HCT116 (cell line): Measurements from ENCODE around the gene DNM1L. TPM values are rescaled to one million over a fixed set of nuclear protein-coding genes. Genes with fewer than 3 reads are reported as not detected.

Experiments used
- ATAC-seq: fragments of 200-7000 bp; cut with Tn5 transposase; 2 replicates; pipeline ENCODE4 v1.9.1; 2020; ENCODE audit warnings: mild to moderate bottlenecking, moderate library complexity
- Bru-seq: library from RNA; stranded (reverse); fragments of 400-500 nt; gene quantifications from one replicate; lab custom pipeline; 2021; lab: Mats Ljungman, UMichigan
- BruChase-seq, 2 experiments: library from RNA; stranded (reverse); fragments of 400-500 nt; gene quantifications; one replicate each; lab custom pipeline; 2021; lab: Mats Ljungman, UMichigan
- BruUV-seq: library from RNA; stranded (reverse); fragments of 400-500 nt; replicated peaks from 2 replicates; lab custom pipeline; 2021; lab: Mats Ljungman, UMichigan
- CTCF ChIA-PET: fragments of 300-600 bp; sonication (Branson Sonifier 250); formaldehyde crosslinking; loops from one replicate; lab custom pipeline; 2021; ENCODE audit warnings: antibody characterized with exemption; lab: Charles Lee
- POLR2A ChIA-PET: fragments of 300-600, 350-600 bp; sonication (Branson Sonifier 250); formaldehyde crosslinking; loops from one replicate; lab custom pipeline; 2021; ENCODE audit warnings: antibody characterized with exemption; lab: Charles Lee
- RAD21 ChIA-PET, 2 experiments: fragments of 300-600 bp; sonication (Branson Sonifier 250); formaldehyde crosslinking; loops; one replicate each; lab custom pipeline; 2023; ENCODE audit warnings: low total read pairs in 2 of 2; ENCODE audit not compliant: uncharacterized antibody in 2 of 2, unreplicated experiment in 2 of 2, low non-redundant PET in 1 of 2; lab: Charles Lee
- DNase-seq: peaks from one replicate; pipeline ENCODE4 v3.0.0-alpha.2; 2010; ENCODE audit warnings: low read depth, low spot score
- H2AFZ ChIP-seq: fragments of 200-600 bp; shearing (Covaris generic), sonication (generic); 2 replicates; pipeline ENCODE4 v1.6.1; 2017; ENCODE audit warnings: low read depth, mixed run types, mixed read lengths, antibody characterized with exemption, low read length; ENCODE audit not compliant: poor library complexity, severe bottlenecking
- H3K27ac ChIP-seq: 2 replicates; pipeline ENCODE4 v1.5.1; 2012; ENCODE audit warnings: low read depth, low read length
- H3K27me3 ChIP-seq: fragments of 200-600 bp; sonication (generic); 2 replicates; pipeline ENCODE4 v1.6.1; 2016; ENCODE audit warnings: mixed run types, low read length, mixed read lengths; ENCODE audit not compliant: insufficient read depth
- H3K36me3 ChIP-seq, 2 experiments: fragments of 200-500 bp in 1 of 2; fragments of 200-600 bp in 1 of 2; sonication (Bioruptor generic) in 1 of 2; sonication (generic) in 1 of 2; 2 replicates each; pipeline versions ENCODE4 v1.5.1 to v1.6.1; 2014 to 2016; ENCODE audit warnings: low read length in 2 of 2, inconsistent platforms in 1 of 2, mixed read lengths in 1 of 2, mixed run types in 1 of 2; ENCODE audit not compliant: insufficient read depth in 2 of 2, control insufficient read depth in 1 of 2
- H3K4me1 ChIP-seq, 2 experiments: fragments of 200-600 bp in 1 of 2; sonication (generic) in 1 of 2; 2 replicates each; pipeline versions ENCODE4 v1.5.1 to v1.6.1; 2012 to 2017; ENCODE audit warnings: low read length in 2 of 2, inconsistent platforms in 1 of 2, mild to moderate bottlenecking in 1 of 2, mixed read lengths in 1 of 2, mixed run types in 1 of 2, moderate library complexity in 1 of 2; ENCODE audit not compliant: insufficient read depth in 2 of 2, control insufficient read depth in 1 of 2
- H3K4me2 ChIP-seq: fragments of 200-600 bp; sonication (generic); 2 replicates; pipeline ENCODE4 v1.6.1; 2017; ENCODE audit warnings: mixed run types, low read length, mixed read lengths
- H3K4me3 ChIP-seq, 2 experiments: fragments of 200-600 bp in 1 of 2; sonication (generic) in 1 of 2; replicated peaks in 1 of 2; 2 replicates each; pipeline ENCODE4 v1.5.1; 2011 to 2016; ENCODE audit warnings: low read length in 2 of 2, control low read depth in 1 of 2, low read depth in 1 of 2, mild to moderate bottlenecking in 1 of 2, mixed read lengths in 1 of 2, mixed run types in 1 of 2
- H3K79me2 ChIP-seq: fragments of 200-600 bp; sonication (generic); 2 replicates; pipeline ENCODE4 v1.6.1; 2017; ENCODE audit warnings: mild to moderate bottlenecking, mixed run types, low read length, moderate library complexity, mixed read lengths; ENCODE audit not compliant: insufficient read depth
- H3K9ac ChIP-seq: fragments of 200-600 bp; sonication (generic); 2 replicates; pipeline ENCODE4 v1.6.1; 2016; ENCODE audit warnings: low read length, mixed read lengths
- H3K9me2 ChIP-seq: fragments of 200-600 bp; sonication (generic), shearing (Covaris generic); 2 replicates; pipeline ENCODE4 v1.6.1; 2017; ENCODE audit warnings: mixed run types, mild to moderate bottlenecking, moderate library complexity; ENCODE audit not compliant: insufficient read depth
- H3K9me3 ChIP-seq, 2 experiments: fragments of 200-500 bp in 1 of 2; fragments of 200-600 bp in 1 of 2; sonication (Bioruptor generic) in 1 of 2; sonication (generic) in 1 of 2; 2 replicates each; pipeline ENCODE4 v1.6.1; 2014 to 2017; ENCODE audit warnings: low read length in 2 of 2, mixed read lengths in 2 of 2, inconsistent platforms in 1 of 2, low read depth in 1 of 2, mild to moderate bottlenecking in 1 of 2, mixed run types in 1 of 2, moderate library complexity in 1 of 2; ENCODE audit not compliant: control insufficient read depth in 1 of 2, insufficient read depth in 1 of 2
- H4K20me1 ChIP-seq: fragments of 200-600 bp; sonication (generic), shearing (Covaris generic); 2 replicates; pipeline ENCODE4 v1.6.1; 2017; ENCODE audit warnings: mixed run types, mild to moderate bottlenecking, moderate library complexity; ENCODE audit not compliant: insufficient read depth
- CBX3 ChIP-seq: IDR thresholded peaks from 2 replicates; pipeline ENCODE4 v1.6.1; 2012; ENCODE audit warnings: low read depth
- CTCF ChIP-seq, 3 experiments: fragments of 200-600 bp in 1 of 3; sonication (generic) in 1 of 3; IDR thresholded peaks in 2 of 3; conservative IDR thresholded peaks in 1 of 3; 2 replicates each; pipeline ENCODE4 v1.5.1; 2012 to 2017; ENCODE audit warnings: low read depth in 2 of 3, low read length in 2 of 3, antibody characterized with exemption in 1 of 3, borderline replicate concordance in 1 of 3, control low read depth in 1 of 3, mild to moderate bottlenecking in 1 of 3, mixed read lengths in 1 of 3, mixed run types in 1 of 3, moderate library complexity in 1 of 3; ENCODE audit not compliant: insufficient read depth in 1 of 3
- EGR1 ChIP-seq: IDR thresholded peaks from 2 replicates; pipeline ENCODE4 v1.6.1; 2012; ENCODE audit warnings: low read depth
- ELF1 ChIP-seq: IDR thresholded peaks from 2 replicates; pipeline ENCODE4 v1.6.1; 2012; ENCODE audit warnings: low read depth, borderline replicate concordance
- EZH2 ChIP-seq: fragments of 200-600 bp; sonication (generic); IDR thresholded peaks from 2 replicates; pipeline ENCODE4 v1.6.1; 2017; ENCODE audit warnings: antibody characterized with exemption, mixed run types
- EZH2phosphoT487 ChIP-seq: fragments of 200-600 bp; IDR thresholded peaks from 2 replicates; pipeline ENCODE4 v1.6.1; 2018; ENCODE audit warnings: antibody characterized with exemption, borderline replicate concordance
- FOSL1 ChIP-seq: IDR thresholded peaks from 2 replicates; pipeline ENCODE4 v1.6.1; 2012; ENCODE audit warnings: low read depth
- JUND ChIP-seq: IDR thresholded peaks from 2 replicates; pipeline ENCODE4 v1.6.1; 2012
- RAD21 ChIP-seq: IDR thresholded peaks from 2 replicates; pipeline ENCODE4 v1.6.1; 2012; ENCODE audit warnings: low read depth, mild to moderate bottlenecking
- SIN3A ChIP-seq: IDR thresholded peaks from 2 replicates; pipeline ENCODE4 v1.6.1; 2012; ENCODE audit warnings: low read depth
- SRF ChIP-seq: IDR thresholded peaks from 2 replicates; pipeline ENCODE4 v1.6.1; 2012; ENCODE audit warnings: low read depth
- ZBTB33 ChIP-seq: IDR thresholded peaks from 2 replicates; pipeline ENCODE4 v1.6.1; 2011; ENCODE audit warnings: mild to moderate bottlenecking, low read length, moderate library complexity; ENCODE audit not compliant: insufficient replicate concordance; ENCODE audit errors: extremely low read depth
- ZFX ChIP-seq: fragments of 450-650 bp; IDR thresholded peaks from 2 replicates; pipeline ENCODE4 v1.6.1; 2017
- ZNF274 ChIP-seq: fragments of 200-500 bp; sonication (Bioruptor generic); IDR thresholded peaks from 2 replicates; pipeline ENCODE4 v1.6.1; 2014; ENCODE audit warnings: mild to moderate bottlenecking, low read depth, low read length, inconsistent platforms
- intact Hi-C: fragments of 100-400 bp; cut with micrococcal nuclease; formaldehyde crosslinking; loops from 2 replicates; pipeline ENCODE4 v1.10.0; 2022
- long read RNA-seq: library from polyadenylated mRNA; unstranded; transcript quantifications from one replicate; pipeline ENCODE4 v2.0.0, GENCODE V29; 2021; ENCODE audit not compliant: unreplicated experiment
- polyA plus RNA-seq: library from polyadenylated mRNA; unstranded; fragments of >200 nt; gene quantifications from 2 replicates; pipeline ENCODE4 v1.2.1, GENCODE V29; 2012; ENCODE audit warnings: missing spikeins
- total RNA-seq: library from RNA; stranded (reverse); gene quantifications from one replicate; pipeline ENCODE4 v1.2.1, GENCODE V29; 2021; ENCODE audit not compliant: unreplicated experiment
- TF ChIP-seq, protein P1 (sequence below): IDR thresholded peaks from 2 replicates; pipeline ENCODE4 v1.6.1; 2012; ENCODE audit warnings: low read depth
- TF ChIP-seq, protein P2 (sequence below): IDR thresholded peaks from 2 replicates; pipeline ENCODE4 v1.6.1; 2012
- TF ChIP-seq, protein P3 (sequence below): IDR thresholded peaks from 2 replicates; pipeline ENCODE4 v1.6.1; 2012

DNM1L gene
- total RNA-seq (69.7 TPM), Bru-seq, nascent RNA (percentile 82 among the genes with signal in this experiment), BruChase-seq, experiment 1, labeled RNA remaining after a 6-hour chase (percentile 87 among the genes with signal in this experiment), BruChase-seq, experiment 2, labeled RNA remaining after a 2-hour chase (percentile 78 among the genes with signal in this experiment)
- 29.5 and 33.9 TPM in 2 replicates for polyA plus RNA-seq
- long read RNA-seq, full-length matches to known transcripts, result 94 of 119 reads
- long read RNA-seq, partial matches to known transcripts, result 13 of 119 reads
- long read RNA-seq, other reads (novel, unspliced or antisense), result 12 of 119 reads

GRCh38 chr12:32679091-32679919 is at the start of gene DNM1L:
TSS of gene DNM1L (plus strand) at chr12:32679301. CDS start at chr12:32679364, 63 bp downstream.
- peaks cover 48% of the 10 kb centered on the region for H3K79me2 ChIP-seq
- 0 out of 2 replicates have a peak, but pooled peaks cover 6% of the 10 kb centered on the region for H4K20me1 ChIP-seq
- ATAC-seq, result peak; percentile 97
- no peaks in the 10 kb centered on the region for H3K27me3 ChIP-seq
- peak; percentile 92 for DNase-seq
- POLR2A ChIA-PET, result interaction anchor here (1.0 to 1.3 kb wide), 2 partner anchors 10 to 76 kb away, joined by 3 to 5 read pairs; partner anchors contain the start of gene YARS2
- H2AFZ ChIP-seq, result peak within 1 kb of the TSS; percentile 3
- peaks cover 15 to 28% of the 10 kb centered on the region in 2 experiments for H3K4me1 ChIP-seq
- peak within 1 kb of the TSS; percentile 89 for H3K9ac ChIP-seq
- CTCF ChIA-PET, result no interaction called here
- H3K4me2 ChIP-seq, result peak within 1 kb of the TSS; percentile 97
- RAD21 ChIA-PET, result no interaction called here
- H3K36me3 ChIP-seq, result no peaks in the 10 kb centered on the region
- no peaks in the 10 kb centered on the region for H3K9me2 ChIP-seq
- H3K9me3 ChIP-seq, result no peaks in the 10 kb centered on the region
- BruUV-seq, result no TSS peak
- H3K4me3 ChIP-seq, result peak within 1 kb of the TSS; percentile 70 to 95
- H3K27ac ChIP-seq, result peak within 1 kb of the TSS; percentile 88
- intact Hi-C loops, result loop anchor here (5.0 to 10.0 kb wide), 2 partner anchors 1022 to 1345 kb away; partner anchors contain the start of genes ALG10 and ETFBKMT
- TF ChIP-seq EZH2 (no peak), EGR1 (peak; percentile 67; the same call in 1 of the 2 replicates), CTCF (IDR thresholded peaks at IDR 0.05 in 2 of 3, conservative IDR thresholded peaks at IDR 0.05 in 1 of 3; ENCODE audit: borderline replicate concordance in 1 of 3, insufficient read depth in 1 of 3, low read depth in 2 of 3, low read length in 2 of 3) (peak in 1 of 3 experiments; percentile 7; a peak in 1 of 6 replicates), RAD21 (no peak), FOSL1 (no peak), SRF (no peak), SIN3A (peak; percentile 68), CBX3 (no peak), JUND (no peak), ZBTB33 (no peak), EZH2phosphoT487 (no peak), ELF1 (peak; percentile 54), ZNF274 (no peak), ZFX (peak; percentile 99)
- TF ChIP-seq, protein P1, sequence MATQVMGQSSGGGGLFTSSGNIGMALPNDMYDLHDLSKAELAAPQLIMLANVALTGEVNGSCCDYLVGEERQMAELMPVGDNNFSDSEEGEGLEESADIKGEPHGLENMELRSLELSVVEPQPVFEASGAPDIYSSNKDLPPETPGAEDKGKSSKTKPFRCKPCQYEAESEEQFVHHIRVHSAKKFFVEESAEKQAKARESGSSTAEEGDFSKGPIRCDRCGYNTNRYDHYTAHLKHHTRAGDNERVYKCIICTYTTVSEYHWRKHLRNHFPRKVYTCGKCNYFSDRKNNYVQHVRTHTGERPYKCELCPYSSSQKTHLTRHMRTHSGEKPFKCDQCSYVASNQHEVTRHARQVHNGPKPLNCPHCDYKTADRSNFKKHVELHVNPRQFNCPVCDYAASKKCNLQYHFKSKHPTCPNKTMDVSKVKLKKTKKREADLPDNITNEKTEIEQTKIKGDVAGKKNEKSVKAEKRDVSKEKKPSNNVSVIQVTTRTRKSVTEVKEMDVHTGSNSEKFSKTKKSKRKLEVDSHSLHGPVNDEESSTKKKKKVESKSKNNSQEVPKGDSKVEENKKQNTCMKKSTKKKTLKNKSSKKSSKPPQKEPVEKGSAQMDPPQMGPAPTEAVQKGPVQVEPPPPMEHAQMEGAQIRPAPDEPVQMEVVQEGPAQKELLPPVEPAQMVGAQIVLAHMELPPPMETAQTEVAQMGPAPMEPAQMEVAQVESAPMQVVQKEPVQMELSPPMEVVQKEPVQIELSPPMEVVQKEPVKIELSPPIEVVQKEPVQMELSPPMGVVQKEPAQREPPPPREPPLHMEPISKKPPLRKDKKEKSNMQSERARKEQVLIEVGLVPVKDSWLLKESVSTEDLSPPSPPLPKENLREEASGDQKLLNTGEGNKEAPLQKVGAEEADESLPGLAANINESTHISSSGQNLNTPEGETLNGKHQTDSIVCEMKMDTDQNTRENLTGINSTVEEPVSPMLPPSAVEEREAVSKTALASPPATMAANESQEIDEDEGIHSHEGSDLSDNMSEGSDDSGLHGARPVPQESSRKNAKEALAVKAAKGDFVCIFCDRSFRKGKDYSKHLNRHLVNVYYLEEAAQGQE, result no peak
- TF ChIP-seq, protein P2, sequence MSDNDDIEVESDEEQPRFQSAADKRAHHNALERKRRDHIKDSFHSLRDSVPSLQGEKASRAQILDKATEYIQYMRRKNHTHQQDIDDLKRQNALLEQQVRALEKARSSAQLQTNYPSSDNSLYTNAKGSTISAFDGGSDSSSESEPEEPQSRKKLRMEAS, result peak; percentile 69
- TF ChIP-seq, protein P3, sequence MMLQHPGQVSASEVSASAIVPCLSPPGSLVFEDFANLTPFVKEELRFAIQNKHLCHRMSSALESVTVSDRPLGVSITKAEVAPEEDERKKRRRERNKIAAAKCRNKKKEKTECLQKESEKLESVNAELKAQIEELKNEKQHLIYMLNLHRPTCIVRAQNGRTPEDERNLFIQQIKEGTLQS, result no peak
